ENCODE results near the gene ATP8A1. TPM values are rescaled to one million over a fixed set of nuclear protein-coding genes. Genes with fewer than 3 reads are reported as not detected.
"Not testable (repeated sequence)": the region's sequence is repeated elsewhere in the genome, so short reads cannot be mapped to it uniquely, and the experiment has no call there.

The ATP8A1 gene
- total RNA-seq, 1 donor from 2014 or later: 5.1 TPM

DNA sequence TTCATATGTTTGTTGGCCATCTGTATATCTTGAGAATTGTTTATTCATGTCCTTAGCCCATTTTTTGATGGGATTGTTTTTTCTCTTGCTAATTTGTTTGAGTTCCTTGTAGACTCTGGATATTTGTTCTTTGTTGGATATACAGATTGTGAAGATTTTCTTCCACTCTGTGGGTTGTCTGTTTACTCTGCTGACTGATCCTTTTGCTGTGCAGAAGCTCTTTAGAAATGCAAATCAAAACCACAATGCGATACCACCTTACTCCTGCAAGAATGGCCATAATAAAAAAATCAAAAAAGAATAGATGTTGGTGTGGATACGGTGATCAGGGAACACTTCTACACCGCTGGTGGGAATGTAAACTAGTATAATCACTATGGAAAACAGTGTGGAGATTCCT lies 189.1 kb downstream of the ATP8A1 start:
- not testable (repeated sequence) for DNase-seq (ENCODE audit: low spot score)

- DNase-seq (ENCODE audit: low spot score): no peak
These were observed 190.5 kb downstream of the ATP8A1 start for GRCh38 chr4:42466273-42466844.

GRCh38 chr4:42464550-42465094 lies 192.3 kb downstream of the ATP8A1 start:
- DNase-seq (ENCODE audit: low spot score): no peak

GRCh38 chr4:42461216-42461615 lies 195.7 kb downstream of the ATP8A1 start:
- not testable (repeated sequence) for DNase-seq (ENCODE audit: low spot score)

- DNase-seq (ENCODE audit: low spot score): no peak
These were observed 196.9 kb downstream of the ATP8A1 start for GRCh38 chr4:42460043-42460442.

GRCh38 chr4:42458657-42459056 lies 198.2 kb downstream of the ATP8A1 start:
- DNase-seq (ENCODE audit: low spot score): no peak

- DNase-seq (ENCODE audit: low spot score): no peak
These were observed 202.0 kb downstream of the ATP8A1 start for GRCh38 chr4:42454755-42455420.

DNA sequence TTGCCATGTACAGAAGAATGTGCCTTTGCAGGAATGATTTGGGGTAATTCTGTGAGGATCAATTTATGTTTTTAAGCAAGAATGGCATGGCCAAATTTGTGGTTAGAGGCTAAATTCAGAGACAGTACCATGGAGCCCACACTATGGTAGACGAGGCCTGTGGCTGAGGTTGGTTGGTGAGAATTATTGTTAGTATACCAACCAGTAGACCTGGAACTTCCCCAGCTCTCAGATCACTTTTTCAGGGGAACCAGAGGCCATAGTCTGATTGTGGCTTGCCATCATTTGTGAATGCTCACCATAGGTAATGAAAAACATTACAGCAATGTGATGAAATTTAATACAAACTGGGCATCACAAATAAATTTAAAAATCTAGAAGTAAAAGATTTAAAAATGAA lies 203.3 kb downstream of the ATP8A1 start:
- DNase-seq (ENCODE audit: low spot score): no peak

DNA sequence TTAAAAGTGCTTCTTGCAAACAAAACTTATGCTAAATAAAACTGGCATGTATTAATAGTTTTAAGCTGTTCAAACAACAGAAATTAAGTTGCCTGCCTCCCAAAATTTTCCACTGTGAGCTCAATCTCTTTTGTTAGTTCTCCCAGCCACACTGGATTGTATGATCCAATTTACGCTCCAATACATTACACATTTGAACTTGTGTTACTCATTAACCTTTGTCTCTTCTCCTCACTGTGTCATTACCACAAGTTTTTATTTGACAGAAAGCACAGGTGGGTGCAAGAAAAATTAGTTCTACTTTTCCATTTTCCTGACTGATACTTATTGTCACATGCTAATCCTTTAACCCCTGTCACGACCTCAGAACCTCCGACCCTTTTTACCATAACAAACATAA lies 204.1 kb downstream of the ATP8A1 start:
- no peak for DNase-seq (ENCODE audit: low spot score)

DNA sequence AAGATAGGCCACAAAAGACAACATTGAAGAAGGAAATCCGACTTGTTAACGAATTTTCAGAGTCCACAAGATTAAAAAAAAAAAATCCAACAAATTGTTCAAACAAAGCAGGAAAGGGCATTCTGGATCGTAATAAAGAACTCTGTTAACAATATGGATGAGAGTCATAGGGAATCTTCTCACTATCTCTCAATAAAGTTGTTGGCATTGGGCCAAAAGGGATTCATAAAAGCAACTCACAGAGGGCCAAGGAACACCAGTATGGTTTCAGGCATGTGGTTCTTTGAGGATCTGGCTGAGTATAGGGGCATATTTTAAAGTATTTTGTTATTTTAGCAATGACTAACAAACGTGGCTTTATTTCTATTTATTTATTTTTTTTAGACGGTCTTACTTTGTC lies 210.1 kb downstream of the ATP8A1 start:
- no peak for DNase-seq (ENCODE audit: low spot score)

- DNase-seq (ENCODE audit: low spot score): no peak
These were observed 211.9 kb downstream of the ATP8A1 start for GRCh38 chr4:42445038-42445437.

GRCh38 chr4:42442601-42443000 lies 214.3 kb downstream of the ATP8A1 start:
- no peak for DNase-seq (ENCODE audit: low spot score)

DNA sequence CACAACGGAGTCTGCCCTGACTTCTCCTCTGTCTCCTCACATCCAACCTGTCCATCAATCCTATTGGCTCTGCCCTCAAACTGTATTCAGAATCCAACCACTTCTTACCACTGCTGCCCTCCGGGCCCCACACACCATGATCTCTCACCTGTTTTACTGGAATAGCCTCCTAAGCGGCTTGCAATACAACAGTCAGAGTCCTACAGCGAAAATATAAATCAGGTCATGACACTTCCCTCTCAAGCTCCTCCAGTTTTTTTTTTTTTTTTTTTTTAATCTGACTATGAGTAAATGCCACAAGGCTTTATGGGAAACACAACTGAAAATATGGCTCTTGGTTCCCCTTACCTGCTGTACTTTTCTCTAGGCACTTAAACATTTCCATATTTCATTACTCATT lies 216.8 kb downstream of the ATP8A1 start:
- DNase-seq (ENCODE audit: low spot score): no peak

GRCh38 chr4:42436928-42437565 lies 219.9 kb downstream of the ATP8A1 start:
- DNase-seq (ENCODE audit: low spot score): no peak

- DNase-seq (ENCODE audit: low spot score): no peak
These were observed 228.9 kb downstream of the ATP8A1 start for GRCh38 chr4:42428036-42428435.

- DNase-seq (ENCODE audit: low spot score): no peak
These were observed 231.5 kb downstream of the ATP8A1 start for GRCh38 chr4:42425146-42426065.

DNA sequence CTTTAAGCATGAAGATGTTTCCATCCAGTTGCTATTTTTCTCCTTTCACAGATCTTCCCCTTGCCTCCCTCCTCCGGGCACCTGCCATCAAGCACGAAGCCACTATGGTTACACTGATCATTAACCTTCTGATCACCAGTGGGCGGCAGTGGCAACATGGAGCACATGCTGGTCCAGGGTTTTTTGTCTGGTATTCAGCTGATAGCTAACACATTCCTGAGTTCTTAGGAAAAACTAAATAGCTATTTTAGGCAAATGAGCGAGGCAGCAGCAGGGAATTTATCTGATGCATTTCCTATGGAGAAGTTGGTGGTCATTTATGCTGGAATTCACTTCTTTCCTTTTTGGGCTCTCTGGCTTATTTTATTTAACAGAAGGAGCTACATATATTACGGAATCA lies 236.8 kb downstream of the ATP8A1 start:
- DNase-seq (ENCODE audit: low spot score): no peak

- no peak for DNase-seq (ENCODE audit: low spot score)
These were observed 239.4 kb downstream of the ATP8A1 start for GRCh38 chr4:42417550-42417949.

- DNase-seq (ENCODE audit: low spot score): no peak
These were observed 240.9 kb downstream of the ATP8A1 start for GRCh38 chr4:42416017-42416416.

- no peak for DNase-seq (ENCODE audit: low spot score)
These were observed 241.6 kb downstream of the ATP8A1 start for GRCh38 chr4:42415281-42415680.

DNA sequence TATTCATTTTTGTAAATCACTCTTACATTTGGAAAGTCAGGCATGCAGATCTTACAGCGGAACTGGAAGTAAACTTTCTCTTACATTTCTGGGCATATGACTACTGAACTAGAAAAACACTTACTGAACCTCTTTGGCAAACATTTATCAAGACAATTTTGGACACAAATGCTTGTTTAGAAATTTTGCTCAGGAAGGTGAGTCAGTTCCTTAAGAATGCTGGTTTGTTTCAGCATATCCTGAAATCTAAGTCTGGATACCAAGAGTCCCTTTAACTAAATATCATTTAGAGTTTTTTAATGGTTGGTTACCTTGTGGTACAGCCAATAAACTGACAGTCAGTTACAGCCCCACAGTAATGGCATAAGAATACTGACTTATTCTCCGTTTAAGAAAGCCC lies 244.7 kb downstream of the ATP8A1 start:
- DNase-seq (ENCODE audit: low spot score): no peak

- no peak for DNase-seq (ENCODE audit: low spot score)
These were observed 245.1 kb downstream of the ATP8A1 start for GRCh38 chr4:42411803-42412202.

Data from mucosa of gallbladder (tissue), 1 donor.